HEK293 (cell line): ENCODE measurements around the gene ARL3.

ENCODE experiments used
- WT1 ChIP-seq: fragments of 450-650 bp; formaldehyde crosslinking; IDR thresholded peaks from 2 replicates; pipeline ENCODE4 v1.5.1; 2016; ENCODE audit warnings: missing biosample characterization, missing genetic modification characterization
- ZNF175 ChIP-seq: fragments of 450-650 bp; formaldehyde crosslinking; IDR thresholded peaks from 2 replicates; pipeline ENCODE4 v1.5.1; 2016; ENCODE audit warnings: missing biosample characterization, missing genetic modification characterization
- ZNF629 ChIP-seq: fragments of 450-650 bp; formaldehyde crosslinking; IDR thresholded peaks from 2 replicates; pipeline ENCODE4 v1.5.1; 2017; ENCODE audit warnings: missing biosample characterization, missing genetic modification characterization
- ZNF76 ChIP-seq: fragments of 450-650 bp; formaldehyde crosslinking; IDR thresholded peaks from 2 replicates; pipeline ENCODE4; 2016; ENCODE audit warnings: low read depth, missing biosample characterization, missing genetic modification characterization, borderline replicate concordance
- TF ChIP-seq, protein P1 (sequence below): fragments of 450-650 bp; formaldehyde crosslinking; IDR thresholded peaks from 2 replicates; pipeline ENCODE4 v1.5.1; 2016; ENCODE audit warnings: missing biosample characterization, missing genetic modification characterization
- TF ChIP-seq, protein P2 (sequence below): fragments of 450-650 bp; formaldehyde crosslinking; IDR thresholded peaks from 2 replicates; pipeline ENCODE4 v1.5.1; 2016; ENCODE audit warnings: missing biosample characterization, missing genetic modification characterization
- TF ChIP-seq, protein P3 (sequence below): fragments of 450-650 bp; formaldehyde crosslinking; IDR thresholded peaks from 2 replicates; pipeline ENCODE4 v1.5.1; 2016; ENCODE audit warnings: missing biosample characterization, missing genetic modification characterization
- TF ChIP-seq, protein P4 (sequence below): fragments of 450-650 bp; formaldehyde crosslinking; IDR thresholded peaks from 2 replicates; pipeline ENCODE4 v1.5.1; 2016; ENCODE audit warnings: missing biosample characterization, missing genetic modification characterization
- TF ChIP-seq, protein P5 (sequence below): fragments of 450-650 bp; formaldehyde crosslinking; conservative IDR thresholded peaks from 2 replicates; pipeline ENCODE4 v1.5.1; 2016; ENCODE audit warnings: low read depth, missing biosample characterization, missing genetic modification characterization

DNA sequence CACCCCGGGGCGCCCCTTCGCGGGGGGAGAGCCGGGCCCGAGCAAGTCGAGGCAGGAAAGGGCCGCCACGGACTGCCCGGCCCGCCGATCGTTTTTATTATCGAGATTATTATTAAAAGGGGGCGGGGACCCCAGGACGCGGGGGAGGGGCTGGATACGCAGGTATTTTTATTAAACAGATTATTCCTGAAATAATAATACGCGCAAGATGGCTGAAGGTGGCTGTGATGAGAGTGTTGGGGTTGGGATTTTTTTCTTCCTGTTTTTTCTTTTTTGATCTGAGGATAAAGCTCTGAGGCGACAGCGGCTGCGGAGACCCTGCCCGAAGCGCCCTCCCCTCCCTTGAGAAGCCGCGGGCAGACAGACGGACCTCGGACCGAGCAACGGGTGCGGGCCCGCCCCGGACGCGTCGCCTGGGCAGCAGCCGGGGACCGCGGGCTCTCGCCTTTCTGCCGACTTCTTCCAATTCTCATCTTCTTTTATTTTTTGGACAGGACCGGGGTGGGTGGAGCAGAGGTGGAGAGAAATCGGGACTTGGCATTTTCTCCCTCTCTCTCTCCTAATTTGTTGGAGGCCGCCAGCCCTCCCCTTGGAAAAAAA lies 71.4 kb downstream of the ARL3 start:
- TF ChIP-seq ZNF76 (tag by site-specific recombination) (no peak), ZNF175 (tag by site-specific recombination) (no peak), WT1 (no peak), ZNF629 (tag by site-specific recombination) (no peak)
- TF ChIP-seq, protein P1, sequence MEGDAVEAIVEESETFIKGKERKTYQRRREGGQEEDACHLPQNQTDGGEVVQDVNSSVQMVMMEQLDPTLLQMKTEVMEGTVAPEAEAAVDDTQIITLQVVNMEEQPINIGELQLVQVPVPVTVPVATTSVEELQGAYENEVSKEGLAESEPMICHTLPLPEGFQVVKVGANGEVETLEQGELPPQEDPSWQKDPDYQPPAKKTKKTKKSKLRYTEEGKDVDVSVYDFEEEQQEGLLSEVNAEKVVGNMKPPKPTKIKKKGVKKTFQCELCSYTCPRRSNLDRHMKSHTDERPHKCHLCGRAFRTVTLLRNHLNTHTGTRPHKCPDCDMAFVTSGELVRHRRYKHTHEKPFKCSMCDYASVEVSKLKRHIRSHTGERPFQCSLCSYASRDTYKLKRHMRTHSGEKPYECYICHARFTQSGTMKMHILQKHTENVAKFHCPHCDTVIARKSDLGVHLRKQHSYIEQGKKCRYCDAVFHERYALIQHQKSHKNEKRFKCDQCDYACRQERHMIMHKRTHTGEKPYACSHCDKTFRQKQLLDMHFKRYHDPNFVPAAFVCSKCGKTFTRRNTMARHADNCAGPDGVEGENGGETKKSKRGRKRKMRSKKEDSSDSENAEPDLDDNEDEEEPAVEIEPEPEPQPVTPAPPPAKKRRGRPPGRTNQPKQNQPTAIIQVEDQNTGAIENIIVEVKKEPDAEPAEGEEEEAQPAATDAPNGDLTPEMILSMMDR (tag by site-specific recombination) = no peak
- TF ChIP-seq, protein P2, sequence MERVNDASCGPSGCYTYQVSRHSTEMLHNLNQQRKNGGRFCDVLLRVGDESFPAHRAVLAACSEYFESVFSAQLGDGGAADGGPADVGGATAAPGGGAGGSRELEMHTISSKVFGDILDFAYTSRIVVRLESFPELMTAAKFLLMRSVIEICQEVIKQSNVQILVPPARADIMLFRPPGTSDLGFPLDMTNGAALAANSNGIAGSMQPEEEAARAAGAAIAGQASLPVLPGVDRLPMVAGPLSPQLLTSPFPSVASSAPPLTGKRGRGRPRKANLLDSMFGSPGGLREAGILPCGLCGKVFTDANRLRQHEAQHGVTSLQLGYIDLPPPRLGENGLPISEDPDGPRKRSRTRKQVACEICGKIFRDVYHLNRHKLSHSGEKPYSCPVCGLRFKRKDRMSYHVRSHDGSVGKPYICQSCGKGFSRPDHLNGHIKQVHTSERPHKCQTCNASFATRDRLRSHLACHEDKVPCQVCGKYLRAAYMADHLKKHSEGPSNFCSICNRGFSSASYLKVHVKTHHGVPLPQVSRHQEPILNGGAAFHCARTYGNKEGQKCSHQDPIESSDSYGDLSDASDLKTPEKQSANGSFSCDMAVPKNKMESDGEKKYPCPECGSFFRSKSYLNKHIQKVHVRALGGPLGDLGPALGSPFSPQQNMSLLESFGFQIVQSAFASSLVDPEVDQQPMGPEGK (tag by site-specific recombination) = peak; percentile 73
- TF ChIP-seq, protein P3, sequence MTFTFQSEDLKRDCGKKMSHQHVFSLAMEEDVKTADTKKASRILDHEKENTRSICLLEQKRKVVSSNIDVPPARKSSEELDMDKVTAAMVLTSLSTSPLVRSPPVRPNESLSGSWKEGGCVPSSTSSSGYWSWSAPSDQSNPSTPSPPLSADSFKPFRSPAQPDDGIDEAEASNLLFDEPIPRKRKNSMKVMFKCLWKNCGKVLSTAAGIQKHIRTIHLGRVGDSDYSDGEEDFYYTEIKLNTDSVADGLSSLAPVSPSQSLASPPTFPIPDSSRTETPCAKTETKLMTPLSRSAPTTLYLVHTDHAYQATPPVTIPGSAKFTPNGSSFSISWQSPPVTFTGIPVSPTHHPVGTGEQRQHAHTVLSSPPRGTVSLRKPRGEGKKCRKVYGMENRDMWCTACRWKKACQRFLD (tag by site-specific recombination) = no peak
- TF ChIP-seq, protein P4, sequence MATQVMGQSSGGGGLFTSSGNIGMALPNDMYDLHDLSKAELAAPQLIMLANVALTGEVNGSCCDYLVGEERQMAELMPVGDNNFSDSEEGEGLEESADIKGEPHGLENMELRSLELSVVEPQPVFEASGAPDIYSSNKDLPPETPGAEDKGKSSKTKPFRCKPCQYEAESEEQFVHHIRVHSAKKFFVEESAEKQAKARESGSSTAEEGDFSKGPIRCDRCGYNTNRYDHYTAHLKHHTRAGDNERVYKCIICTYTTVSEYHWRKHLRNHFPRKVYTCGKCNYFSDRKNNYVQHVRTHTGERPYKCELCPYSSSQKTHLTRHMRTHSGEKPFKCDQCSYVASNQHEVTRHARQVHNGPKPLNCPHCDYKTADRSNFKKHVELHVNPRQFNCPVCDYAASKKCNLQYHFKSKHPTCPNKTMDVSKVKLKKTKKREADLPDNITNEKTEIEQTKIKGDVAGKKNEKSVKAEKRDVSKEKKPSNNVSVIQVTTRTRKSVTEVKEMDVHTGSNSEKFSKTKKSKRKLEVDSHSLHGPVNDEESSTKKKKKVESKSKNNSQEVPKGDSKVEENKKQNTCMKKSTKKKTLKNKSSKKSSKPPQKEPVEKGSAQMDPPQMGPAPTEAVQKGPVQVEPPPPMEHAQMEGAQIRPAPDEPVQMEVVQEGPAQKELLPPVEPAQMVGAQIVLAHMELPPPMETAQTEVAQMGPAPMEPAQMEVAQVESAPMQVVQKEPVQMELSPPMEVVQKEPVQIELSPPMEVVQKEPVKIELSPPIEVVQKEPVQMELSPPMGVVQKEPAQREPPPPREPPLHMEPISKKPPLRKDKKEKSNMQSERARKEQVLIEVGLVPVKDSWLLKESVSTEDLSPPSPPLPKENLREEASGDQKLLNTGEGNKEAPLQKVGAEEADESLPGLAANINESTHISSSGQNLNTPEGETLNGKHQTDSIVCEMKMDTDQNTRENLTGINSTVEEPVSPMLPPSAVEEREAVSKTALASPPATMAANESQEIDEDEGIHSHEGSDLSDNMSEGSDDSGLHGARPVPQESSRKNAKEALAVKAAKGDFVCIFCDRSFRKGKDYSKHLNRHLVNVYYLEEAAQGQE (tag by site-specific recombination) = no peak
- TF ChIP-seq, protein P5, sequence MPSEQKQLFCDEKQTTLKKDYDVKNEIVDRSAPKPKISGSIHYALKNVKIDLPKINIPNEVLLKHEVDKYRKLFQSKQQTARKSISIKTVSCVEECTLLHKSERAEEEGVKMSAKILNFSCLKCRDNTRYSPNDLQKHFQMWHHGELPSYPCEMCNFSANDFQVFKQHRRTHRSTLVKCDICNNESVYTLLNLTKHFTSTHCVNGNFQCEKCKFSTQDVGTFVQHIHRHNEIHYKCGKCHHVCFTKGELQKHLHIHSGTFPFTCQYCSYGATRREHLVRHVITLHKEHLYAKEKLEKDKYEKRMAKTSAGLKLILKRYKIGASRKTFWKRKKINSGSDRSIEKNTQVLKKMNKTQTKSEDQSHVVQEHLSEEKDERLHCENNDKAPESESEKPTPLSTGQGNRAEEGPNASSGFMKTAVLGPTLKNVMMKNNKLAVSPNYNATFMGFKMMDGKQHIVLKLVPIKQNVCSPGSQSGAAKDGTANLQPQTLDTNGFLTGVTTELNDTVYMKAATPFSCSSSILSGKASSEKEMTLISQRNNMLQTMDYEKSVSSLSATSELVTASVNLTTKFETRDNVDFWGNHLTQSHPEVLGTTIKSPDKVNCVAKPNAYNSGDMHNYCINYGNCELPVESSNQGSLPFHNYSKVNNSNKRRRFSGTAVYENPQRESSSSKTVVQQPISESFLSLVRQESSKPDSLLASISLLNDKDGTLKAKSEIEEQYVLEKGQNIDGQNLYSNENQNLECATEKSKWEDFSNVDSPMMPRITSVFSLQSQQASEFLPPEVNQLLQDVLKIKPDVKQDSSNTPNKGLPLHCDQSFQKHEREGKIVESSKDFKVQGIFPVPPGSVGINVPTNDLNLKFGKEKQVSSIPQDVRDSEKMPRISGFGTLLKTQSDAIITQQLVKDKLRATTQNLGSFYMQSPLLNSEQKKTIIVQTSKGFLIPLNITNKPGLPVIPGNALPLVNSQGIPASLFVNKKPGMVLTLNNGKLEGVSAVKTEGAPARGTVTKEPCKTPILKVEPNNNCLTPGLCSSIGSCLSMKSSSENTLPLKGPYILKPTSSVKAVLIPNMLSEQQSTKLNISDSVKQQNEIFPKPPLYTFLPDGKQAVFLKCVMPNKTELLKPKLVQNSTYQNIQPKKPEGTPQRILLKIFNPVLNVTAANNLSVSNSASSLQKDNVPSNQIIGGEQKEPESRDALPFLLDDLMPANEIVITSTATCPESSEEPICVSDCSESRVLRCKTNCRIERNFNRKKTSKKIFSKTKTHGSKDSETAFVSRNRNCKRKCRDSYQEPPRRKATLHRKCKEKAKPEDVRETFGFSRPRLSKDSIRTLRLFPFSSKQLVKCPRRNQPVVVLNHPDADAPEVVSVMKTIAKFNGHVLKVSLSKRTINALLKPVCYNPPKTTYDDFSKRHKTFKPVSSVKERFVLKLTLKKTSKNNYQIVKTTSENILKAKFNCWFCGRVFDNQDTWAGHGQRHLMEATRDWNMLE = no peak
